DND-41 (cell line): ENCODE data around the gene FLVCR2.

Experiments
- ATAC-seq: fragments of 200-7000 bp; cut with Tn5 transposase; 3 replicates; pipeline ENCODE4 v1.9.1; 2021; ENCODE audit warnings: low read depth; ENCODE audit not compliant: insufficient read depth
- DNase-seq: peaks from one replicate; pipeline ENCODE4 v3.0.0-alpha.2; 2020
- H2AFZ ChIP-seq: 2 replicates; pipeline ENCODE4 v1.6.0; 2012; ENCODE audit warnings: low read depth, low read length
- H3K27ac ChIP-seq: 2 replicates; pipeline ENCODE4 v1.5.1; 2012; ENCODE audit warnings: low read length, inconsistent platforms
- H3K27me3 ChIP-seq: fragments of 200-600 bp; sonication (generic); 2 replicates; pipeline ENCODE4 v1.6.0; 2012; ENCODE audit warnings: low read length, mild to moderate bottlenecking, inconsistent platforms; ENCODE audit not compliant: insufficient read depth, poor library complexity
- H3K36me3 ChIP-seq: 2 replicates; pipeline ENCODE4 v1.5.1; 2012; ENCODE audit warnings: low read length, inconsistent platforms; ENCODE audit not compliant: insufficient read depth
- H3K4me1 ChIP-seq: 2 replicates; pipeline ENCODE4 v1.5.1; 2012; ENCODE audit warnings: mild to moderate bottlenecking, low read length; ENCODE audit not compliant: insufficient read depth
- H3K4me2 ChIP-seq: 2 replicates; pipeline ENCODE4 v1.6.0; 2012; ENCODE audit warnings: mild to moderate bottlenecking, moderate library complexity, low read length, inconsistent platforms; ENCODE audit not compliant: insufficient read depth
- H3K4me3 ChIP-seq, 2 experiments: fragments of 200-600 bp in 1 of 2; shearing (Covaris generic) in 1 of 2; 2 replicates each; pipeline ENCODE4 v1.5.1; 2012 to 2016; ENCODE audit warnings: inconsistent platforms in 2 of 2, low read length in 2 of 2, mild to moderate bottlenecking in 2 of 2, low read depth in 1 of 2, moderate library complexity in 1 of 2
- H3K79me2 ChIP-seq: 2 replicates; pipeline ENCODE4 v1.6.0; 2012; ENCODE audit warnings: low read length, inconsistent platforms; ENCODE audit not compliant: insufficient read depth
- H3K9ac ChIP-seq: 2 replicates; pipeline ENCODE4 v1.6.0; 2012; ENCODE audit warnings: low read depth, mild to moderate bottlenecking, inconsistent platforms, low read length, moderate library complexity
- H3K9me3 ChIP-seq: 2 replicates; pipeline ENCODE4 v1.5.1; 2012; ENCODE audit warnings: low read length, moderate library complexity, mild to moderate bottlenecking, inconsistent platforms; ENCODE audit not compliant: insufficient read depth, severe bottlenecking
- H4K20me1 ChIP-seq: 2 replicates; pipeline ENCODE4 v1.6.0; 2012; ENCODE audit warnings: low read length; ENCODE audit not compliant: insufficient read depth
- EZH2 ChIP-seq: IDR thresholded peaks from 3 replicates; pipeline ENCODE4 v1.6.1; 2012; ENCODE audit warnings: borderline replicate concordance, low read depth, mild to moderate bottlenecking, moderate library complexity, low read length, inconsistent platforms; ENCODE audit not compliant: severe bottlenecking
- TF ChIP-seq, protein P1 (sequence below): IDR thresholded peaks from 2 replicates; pipeline ENCODE4 v1.5.1; 2012; ENCODE audit warnings: borderline replicate concordance, low read length, moderate library complexity, mild to moderate bottlenecking; ENCODE audit not compliant: poor library complexity, severe bottlenecking; ENCODE audit errors: extremely low read depth

The FLVCR2 gene

GRCh38 chr14:75657331-75657730 is 78.9 kb downstream of the FLVCR2 start:
- H3K9me3 ChIP-seq, result no peaks in the 10 kb centered on the region
- H2AFZ ChIP-seq, result no peak overlapping the region
- ATAC-seq, result no peak
- no peaks in the 10 kb centered on the region for H4K20me1 ChIP-seq
- no peak overlapping the region for H3K27ac ChIP-seq
- peaks cover 28% of the 10 kb centered on the region for H3K79me2 ChIP-seq
- H3K4me2 ChIP-seq, result no peak overlapping the region
- no peak overlapping the region for H3K9ac ChIP-seq
- peaks cover 29% of the 10 kb centered on the region for H3K4me1 ChIP-seq
- no peak for DNase-seq
- TF ChIP-seq, protein P1, sequence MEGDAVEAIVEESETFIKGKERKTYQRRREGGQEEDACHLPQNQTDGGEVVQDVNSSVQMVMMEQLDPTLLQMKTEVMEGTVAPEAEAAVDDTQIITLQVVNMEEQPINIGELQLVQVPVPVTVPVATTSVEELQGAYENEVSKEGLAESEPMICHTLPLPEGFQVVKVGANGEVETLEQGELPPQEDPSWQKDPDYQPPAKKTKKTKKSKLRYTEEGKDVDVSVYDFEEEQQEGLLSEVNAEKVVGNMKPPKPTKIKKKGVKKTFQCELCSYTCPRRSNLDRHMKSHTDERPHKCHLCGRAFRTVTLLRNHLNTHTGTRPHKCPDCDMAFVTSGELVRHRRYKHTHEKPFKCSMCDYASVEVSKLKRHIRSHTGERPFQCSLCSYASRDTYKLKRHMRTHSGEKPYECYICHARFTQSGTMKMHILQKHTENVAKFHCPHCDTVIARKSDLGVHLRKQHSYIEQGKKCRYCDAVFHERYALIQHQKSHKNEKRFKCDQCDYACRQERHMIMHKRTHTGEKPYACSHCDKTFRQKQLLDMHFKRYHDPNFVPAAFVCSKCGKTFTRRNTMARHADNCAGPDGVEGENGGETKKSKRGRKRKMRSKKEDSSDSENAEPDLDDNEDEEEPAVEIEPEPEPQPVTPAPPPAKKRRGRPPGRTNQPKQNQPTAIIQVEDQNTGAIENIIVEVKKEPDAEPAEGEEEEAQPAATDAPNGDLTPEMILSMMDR, result no peak
- TF ChIP-seq EZH2, result no peak
- no peak overlapping the region for H3K4me3 ChIP-seq
- no peaks in the 10 kb centered on the region for H3K27me3 ChIP-seq
- peaks cover 45% of the 10 kb centered on the region for H3K36me3 ChIP-seq

- no peak overlapping the region for H2AFZ ChIP-seq
- DNase-seq (no peak), ATAC-seq (no peak)
- no peaks in the 10 kb centered on the region for H3K27me3 ChIP-seq
- no peak overlapping the region for H3K9ac ChIP-seq
- H3K79me2 ChIP-seq, result peaks cover 37% of the 10 kb centered on the region
- no peak for TF ChIP-seq EZH2
- TF ChIP-seq, protein P1, result no peak
- H3K9me3 ChIP-seq, result no peaks in the 10 kb centered on the region
- peaks cover 42% of the 10 kb centered on the region for H3K36me3 ChIP-seq
- no peaks in the 10 kb centered on the region for H4K20me1 ChIP-seq
- peak overlapping the region; percentile 69; the same call in 1 of the 2 replicates for H3K4me2 ChIP-seq
- peaks cover 43% of the 10 kb centered on the region for H3K4me1 ChIP-seq
- no peak overlapping the region for H3K4me3 ChIP-seq
- H3K27ac ChIP-seq, result no peak overlapping the region
These were observed 80.5 kb downstream of the FLVCR2 start for GRCh38 chr14:75658957-75659356.

GRCh38 chr14:75660238-75660629 is 81.8 kb downstream of the FLVCR2 start:
- Histone ChIP-seq H3K79me2 (peaks cover 44% of the 10 kb centered on the region), H3K4me1 (peaks cover 46% of the 10 kb centered on the region), H3K27me3 (no peaks in the 10 kb centered on the region), H4K20me1 (no peaks in the 10 kb centered on the region), H3K4me3 (peak overlapping the region; percentile 85 to 98; a peak in 3 of 4 replicates), H3K27ac (peak overlapping the region; percentile 76), H3K36me3 (peaks cover 34% of the 10 kb centered on the region), H3K9me3 (no peaks in the 10 kb centered on the region), H2AFZ (peak overlapping the region; percentile 86), H3K4me2 (peak overlapping the region; percentile 69), H3K9ac (peak overlapping the region; percentile 75)
- ATAC-seq, result no peak
- TF ChIP-seq EZH2, result no peak
- TF ChIP-seq, protein P1, result no peak
- no peak for DNase-seq
